Naive B cell (primary cell): ENCODE results near the gene NR1H2. TPM values are rescaled to one million over a fixed set of nuclear protein-coding genes. Genes with fewer than 3 reads are reported as not detected.
"Not testable (repeated sequence)": the region's sequence is repeated elsewhere in the genome, so short reads cannot be mapped to it uniquely, and the experiment has no call there.

Source experiments
- ATAC-seq, 2 donors: fragments of 150-1000 bp; cut with Tn5 transposase; 2 replicates each; pipeline ENCODE4 v1.10.0; 2021; ENCODE audit warnings: low read depth in 2 of 2, mild to moderate bottlenecking in 2 of 2, moderate library complexity in 2 of 2
- DNase-seq: peaks from one replicate; pipeline ENCODE4 v3.0.0; 2022
- H3K27ac Mint-ChIP-seq, 6 donors: one replicate each; pipeline ENCODE4 v1.8.0; 2020 to 2022; ENCODE audit warnings: mild to moderate bottlenecking in 6 of 6, mixed read lengths in 6 of 6, moderate library complexity in 5 of 6, inconsistent platforms in 2 of 6
- H3K27me3 Mint-ChIP-seq, 3 donors: one replicate each; pipeline ENCODE4 v1.8.0; 2021 to 2022; ENCODE audit warnings: mixed read lengths in 3 of 3, mild to moderate bottlenecking in 1 of 3
- H3K36me3 Mint-ChIP-seq, 2 donors: one replicate each; pipeline ENCODE4 v1.8.0; 2020 to 2022; ENCODE audit warnings: mixed read lengths in 2 of 2, inconsistent platforms in 1 of 2, mild to moderate bottlenecking in 1 of 2
- H3K4me1 Mint-ChIP-seq, 3 donors: one replicate each; pipeline ENCODE4 v1.8.0; 2020 to 2022; ENCODE audit warnings: mixed read lengths in 3 of 3, inconsistent platforms in 1 of 3, mild to moderate bottlenecking in 1 of 3, moderate library complexity in 1 of 3
- H3K4me3 Mint-ChIP-seq, 8 donors: one replicate each; pipeline ENCODE4 v1.8.0; 2020 to 2022; ENCODE audit warnings: mild to moderate bottlenecking in 8 of 8, mixed read lengths in 8 of 8, moderate library complexity in 8 of 8, inconsistent platforms in 2 of 8
- H3K9me3 Mint-ChIP-seq, 7 donors: one replicate each; pipeline ENCODE4 v1.8.0; 2020 to 2022; ENCODE audit warnings: mixed read lengths in 7 of 7, mild to moderate bottlenecking in 5 of 7, inconsistent platforms in 2 of 7, moderate library complexity in 1 of 7
- polyA plus RNA-seq, 6 donors: library from polyadenylated mRNA; unstranded; fragments of 300-500 nt; fragmentation: Illumina TruSeq; gene quantifications; one replicate each; pipeline ENCODE4 v1.2.3, GENCODE V29; 2021; ENCODE audit warnings: low read depth in 6 of 6

NR1H2 gene
- polyA plus RNA-seq, 6 donors from 2014 or later, result 70.9 to 115 (median 76.1) TPM

DNA sequence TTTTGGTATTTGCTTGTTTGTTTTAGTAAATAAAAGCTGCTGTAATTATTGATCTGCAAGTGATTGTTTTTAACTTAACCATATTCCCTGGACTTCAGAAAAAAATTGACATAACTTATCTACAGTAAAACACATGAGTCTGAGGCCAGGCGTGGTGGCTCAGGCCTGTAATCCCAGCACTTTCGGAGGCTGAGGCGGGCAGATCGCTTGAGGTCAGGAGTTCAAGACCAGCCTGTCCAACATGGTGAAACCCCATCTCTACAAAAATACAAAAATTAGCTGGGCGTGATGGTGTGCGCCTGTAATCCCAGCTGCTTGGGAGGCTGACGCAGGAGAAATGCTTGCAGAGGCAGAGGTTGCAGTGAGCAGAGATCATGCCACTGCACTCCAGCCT is 22.8 kb upstream of the NR1H2 start:
- not testable (repeated sequence) for DNase-seq, H3K9me3 Mint-ChIP-seq, H3K27ac Mint-ChIP-seq

DNA sequence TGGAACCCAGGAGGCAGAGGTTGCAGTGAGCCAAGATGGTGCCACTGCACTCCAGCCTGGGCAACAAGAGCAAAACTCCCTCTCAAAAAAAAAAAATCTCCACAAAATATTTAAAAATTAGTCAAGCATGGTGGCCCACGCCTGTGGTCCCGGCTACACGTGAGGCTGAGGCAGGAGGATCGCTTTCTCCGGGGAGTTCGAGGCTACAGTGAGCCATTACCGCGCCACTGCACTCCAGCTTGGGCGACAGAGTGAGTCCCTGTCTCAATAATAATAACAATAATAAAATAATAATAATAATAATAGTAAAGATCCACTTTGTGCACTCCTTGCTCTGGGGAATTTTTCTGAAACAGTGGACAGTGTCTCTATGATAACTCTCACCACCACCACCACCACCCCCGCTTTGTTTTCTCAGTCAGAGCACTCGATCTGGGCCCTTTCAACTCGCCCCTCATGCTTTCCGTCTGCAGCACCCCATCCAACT is 19.5 kb upstream of the NR1H2 start:
- H3K27me3 Mint-ChIP-seq, result no peaks in the 10 kb centered on the region
- H3K9me3 Mint-ChIP-seq, result peaks cover 0 to 2% (median 0%) of the 10 kb centered on the region in 7 donors
- DNase-seq (no peak), ATAC-seq (no peak)
- peaks cover 0 to 5% of the 10 kb centered on the region in 2 donors for H3K36me3 Mint-ChIP-seq
- peaks cover 35 to 52% (median 43%) of the 10 kb centered on the region in 3 donors for H3K4me1 Mint-ChIP-seq
- peak overlapping the region; percentile 96 to 100 (median 99) for H3K27ac Mint-ChIP-seq
- H3K4me3 Mint-ChIP-seq, result peak overlapping the region; percentile 90 to 97 (median 94)

More for the DNA sequence above, 22.8 kb upstream of the NR1H2 start:
- H3K36me3 Mint-ChIP-seq, H3K4me3 Mint-ChIP-seq, H3K27me3 Mint-ChIP-seq, ATAC-seq: not testable (repeated sequence)
- H3K4me1 Mint-ChIP-seq, result peaks cover 30 to 54% (median 33%) of the 10 kb centered on the region in 3 donors

DNA sequence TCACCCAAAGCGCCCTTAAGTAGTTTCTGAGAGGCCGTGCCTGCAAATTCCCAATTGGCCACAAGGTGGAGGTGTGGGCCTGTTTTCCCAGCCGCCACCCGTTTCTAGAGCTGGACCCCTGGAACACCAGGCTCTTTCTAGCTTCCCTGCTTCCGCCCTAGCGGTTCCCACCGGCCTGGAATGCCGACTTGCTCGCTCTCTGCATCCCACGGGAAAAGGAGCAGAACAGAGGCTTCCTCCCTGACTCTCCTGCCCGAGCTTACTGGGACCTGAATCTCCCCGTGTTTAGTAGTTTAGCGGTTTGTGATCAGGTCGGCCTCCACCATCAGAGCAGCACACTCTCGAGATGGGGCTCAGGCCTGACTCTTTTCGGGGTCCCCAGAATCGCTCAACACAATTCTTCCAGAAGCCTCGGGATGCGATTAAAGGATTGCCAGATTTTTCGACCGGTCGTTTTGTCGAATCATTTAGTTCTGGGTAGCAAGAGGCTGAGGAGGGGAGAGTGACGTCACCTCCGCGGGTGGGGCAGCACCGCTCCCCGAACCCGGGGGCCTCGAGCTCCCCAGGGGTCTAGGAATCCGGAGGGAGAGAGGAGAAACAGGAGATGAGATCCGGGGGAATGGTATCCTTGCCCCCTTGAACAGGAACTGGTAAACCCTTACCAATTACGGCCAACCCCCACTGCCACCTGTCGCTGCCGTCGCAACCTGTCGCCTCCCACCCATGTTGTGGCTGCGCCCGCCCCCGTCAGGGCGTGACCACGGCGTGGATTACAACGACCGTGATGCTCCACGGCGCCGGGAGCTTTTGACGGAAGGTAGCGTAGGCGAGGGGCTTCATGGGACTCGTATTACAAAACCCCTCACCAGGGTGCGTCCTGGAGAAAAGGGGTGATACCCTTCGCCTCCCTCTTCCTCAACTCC is 18.8 kb upstream of the NR1H2 start:
- Mint-ChIP-seq H3K4me1 (peaks cover 38 to 52% (median 44%) of the 10 kb centered on the region in 3 donors), H3K9me3 (peaks cover 0 to 2% (median 0%) of the 10 kb centered on the region in 7 donors), H3K27ac (peak overlapping the region; percentile 96 to 100 (median 99)), H3K27me3 (no peaks in the 10 kb centered on the region), H3K4me3 (peak overlapping the region; percentile 90 to 97 (median 94)), H3K36me3 (peaks cover 0 to 5% of the 10 kb centered on the region in 2 donors)
- DNase-seq (peak; percentile 87), ATAC-seq (peak; percentile 83 to 85)

DNA sequence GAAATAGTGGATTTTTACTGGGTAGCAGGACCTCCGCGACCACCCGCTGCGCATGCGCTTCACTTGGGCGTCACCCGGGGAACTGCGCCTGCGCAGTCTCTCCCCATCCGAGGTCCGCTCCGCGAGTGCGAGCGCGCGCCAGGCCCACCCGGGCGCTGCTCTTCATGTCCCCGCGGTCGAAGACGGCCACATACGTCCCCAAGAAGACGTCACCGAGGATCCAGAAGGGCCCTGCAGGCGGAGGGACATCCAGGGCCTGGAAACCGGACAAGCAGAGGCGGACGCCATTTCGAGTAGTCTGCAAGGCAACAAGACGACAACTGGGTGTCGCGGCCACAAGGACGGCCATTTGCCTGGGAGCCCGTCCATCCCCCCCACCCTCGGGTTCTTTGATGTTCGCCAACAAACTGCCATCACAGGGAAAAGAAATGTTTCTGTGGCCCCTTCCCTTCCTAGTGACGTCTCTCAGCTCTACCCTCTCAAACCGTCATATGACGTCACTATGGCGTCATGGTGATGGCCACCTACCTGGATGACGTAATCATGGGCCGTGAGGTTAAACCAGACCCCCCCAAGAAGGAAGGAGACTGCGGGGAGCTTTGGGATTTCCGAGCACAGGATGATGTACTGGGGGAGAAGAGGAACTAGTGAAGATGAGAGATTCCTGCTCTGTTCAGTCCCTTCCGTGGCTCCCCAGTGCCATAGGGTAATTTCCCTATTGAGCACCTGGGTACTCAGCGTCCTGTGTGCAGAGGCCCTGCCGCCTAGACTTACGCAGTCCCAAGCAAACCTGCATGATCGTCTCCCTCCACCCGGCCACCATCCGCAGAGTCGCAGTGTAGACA is 17.6 kb upstream of the NR1H2 start:
- Mint-ChIP-seq H3K27ac (peak overlapping the region; percentile 96 to 100 (median 99)), H3K9me3 (peaks cover 0 to 2% (median 0%) of the 10 kb centered on the region in 7 donors), H3K36me3 (peaks cover 0 to 5% of the 10 kb centered on the region in 2 donors), H3K4me3 (peak overlapping the region; percentile 90 to 97 (median 94)), H3K4me1 (peaks cover 38 to 58% (median 50%) of the 10 kb centered on the region in 3 donors), H3K27me3 (no peaks in the 10 kb centered on the region)
- ATAC-seq, result peak; percentile 24 to 34
- DNase-seq, result peak; percentile 76

DNA sequence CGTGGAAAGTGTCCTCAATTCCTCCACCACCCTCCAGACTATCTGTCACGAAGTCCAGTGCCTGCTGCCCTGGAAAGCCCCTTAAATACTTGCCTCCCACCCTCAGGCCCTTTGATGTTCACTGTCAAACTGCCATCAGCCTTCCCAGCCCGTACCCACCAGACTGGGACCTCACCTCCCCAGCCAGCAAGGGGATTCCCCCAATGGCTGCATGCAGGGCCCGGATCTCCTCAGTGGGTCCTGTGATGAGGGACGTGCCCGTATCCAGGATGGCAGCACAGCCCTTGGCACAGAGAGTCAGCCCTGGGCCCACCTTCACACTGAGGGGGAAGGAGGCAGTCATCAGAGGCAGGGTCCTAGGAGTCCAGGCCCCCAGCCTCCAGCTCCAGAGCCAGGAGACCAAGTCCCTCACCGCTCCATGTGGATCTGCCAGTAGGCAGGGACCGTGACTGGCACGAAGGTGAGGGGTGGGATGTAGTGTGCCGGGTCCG is 16.9 kb upstream of the NR1H2 start:
- peak overlapping the region; percentile 94 to 100 (median 99) for H3K27ac Mint-ChIP-seq
- H3K27me3 Mint-ChIP-seq, result no peaks in the 10 kb centered on the region
- peak overlapping the region; percentile 90 to 97 (median 94) for H3K4me3 Mint-ChIP-seq
- peaks cover 40 to 65% (median 52%) of the 10 kb centered on the region in 3 donors for H3K4me1 Mint-ChIP-seq
- H3K36me3 Mint-ChIP-seq, result peaks cover 0 to 5% of the 10 kb centered on the region in 2 donors
- H3K9me3 Mint-ChIP-seq, result peaks cover 0 to 2% (median 0%) of the 10 kb centered on the region in 7 donors
- no peak for ATAC-seq
- no peak for DNase-seq

DNA sequence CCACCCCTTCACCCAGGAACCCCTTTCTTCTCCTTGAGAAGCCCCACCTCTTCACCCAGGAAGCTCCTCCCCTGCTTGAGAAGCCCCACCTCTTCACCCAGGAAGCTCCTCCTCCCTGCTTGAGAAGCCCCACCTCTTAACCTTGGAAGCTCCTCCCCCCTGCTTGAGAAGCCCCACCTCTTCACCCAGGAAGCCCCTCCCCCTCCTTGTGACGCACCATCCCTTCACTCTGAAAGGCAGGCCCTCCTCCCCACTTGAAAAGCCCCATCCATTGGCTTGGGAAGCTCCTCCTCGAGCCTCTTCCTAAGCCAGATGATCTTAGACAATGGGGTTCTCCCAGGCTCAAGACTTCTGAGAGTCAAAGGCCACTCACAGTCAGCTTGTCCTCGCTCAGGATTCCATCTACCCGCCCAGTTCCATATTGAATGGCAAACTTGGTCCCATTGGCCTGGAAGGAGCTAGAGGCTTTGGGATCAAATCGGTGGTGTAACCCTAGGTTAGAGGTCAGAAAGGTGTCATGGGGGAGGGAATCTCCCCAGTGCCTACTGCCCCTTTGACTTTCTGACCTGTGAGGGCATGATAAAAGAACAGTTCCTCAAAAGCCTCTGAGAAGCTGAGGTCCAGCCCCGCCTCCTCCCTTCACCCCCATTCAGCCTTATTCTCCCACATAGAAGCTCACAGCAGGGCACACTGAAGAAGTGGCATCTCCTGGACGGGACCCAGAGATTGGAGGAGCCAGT is 14.8 kb upstream of the NR1H2 start:
- DNase-seq (no peak), ATAC-seq (no peak)
- H3K36me3 Mint-ChIP-seq, result peaks cover 0 to 5% of the 10 kb centered on the region in 2 donors
- H3K9me3 Mint-ChIP-seq, result peaks cover 0 to 2% (median 0%) of the 10 kb centered on the region in 7 donors
- peaks cover 53 to 79% (median 61%) of the 10 kb centered on the region in 3 donors for H3K4me1 Mint-ChIP-seq
- peak overlapping the region in 4 of 6 donors; percentile 39 to 91 (median 59) for H3K27ac Mint-ChIP-seq
- H3K4me3 Mint-ChIP-seq, result peak overlapping the region in 3 of 8 donors; percentile 31 to 47 (median 40)
- no peaks in the 10 kb centered on the region for H3K27me3 Mint-ChIP-seq

DNA sequence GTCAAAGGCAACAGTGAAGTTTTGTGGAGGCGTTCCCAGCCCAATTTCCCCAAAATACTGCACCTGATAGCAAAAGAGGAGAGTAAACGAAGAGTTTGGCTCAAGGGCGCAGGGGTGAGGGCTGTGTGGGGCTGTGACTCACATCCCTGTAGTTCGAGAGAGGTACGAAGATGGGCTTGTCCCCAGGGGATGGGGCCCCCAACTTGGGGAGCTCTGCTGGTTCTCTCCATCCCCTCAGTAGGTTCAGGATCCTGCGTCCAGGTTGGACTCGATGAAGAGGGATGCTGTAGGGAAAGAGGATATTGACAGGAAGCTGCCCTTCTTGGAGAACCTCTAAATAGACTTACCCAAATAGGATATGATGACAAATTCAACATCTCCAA is 14.2 kb upstream of the NR1H2 start:
- Mint-ChIP-seq H3K4me3 (peak overlapping the region in 3 of 8 donors; percentile 31 to 47 (median 40)), H3K27ac (no peak overlapping the region), H3K9me3 (peaks cover 0 to 2% (median 0%) of the 10 kb centered on the region in 7 donors), H3K36me3 (peaks cover 0 to 5% of the 10 kb centered on the region in 2 donors), H3K27me3 (no peaks in the 10 kb centered on the region), H3K4me1 (peaks cover 49 to 77% (median 58%) of the 10 kb centered on the region in 3 donors)
- DNase-seq, result no peak
- ATAC-seq, result no peak

DNA sequence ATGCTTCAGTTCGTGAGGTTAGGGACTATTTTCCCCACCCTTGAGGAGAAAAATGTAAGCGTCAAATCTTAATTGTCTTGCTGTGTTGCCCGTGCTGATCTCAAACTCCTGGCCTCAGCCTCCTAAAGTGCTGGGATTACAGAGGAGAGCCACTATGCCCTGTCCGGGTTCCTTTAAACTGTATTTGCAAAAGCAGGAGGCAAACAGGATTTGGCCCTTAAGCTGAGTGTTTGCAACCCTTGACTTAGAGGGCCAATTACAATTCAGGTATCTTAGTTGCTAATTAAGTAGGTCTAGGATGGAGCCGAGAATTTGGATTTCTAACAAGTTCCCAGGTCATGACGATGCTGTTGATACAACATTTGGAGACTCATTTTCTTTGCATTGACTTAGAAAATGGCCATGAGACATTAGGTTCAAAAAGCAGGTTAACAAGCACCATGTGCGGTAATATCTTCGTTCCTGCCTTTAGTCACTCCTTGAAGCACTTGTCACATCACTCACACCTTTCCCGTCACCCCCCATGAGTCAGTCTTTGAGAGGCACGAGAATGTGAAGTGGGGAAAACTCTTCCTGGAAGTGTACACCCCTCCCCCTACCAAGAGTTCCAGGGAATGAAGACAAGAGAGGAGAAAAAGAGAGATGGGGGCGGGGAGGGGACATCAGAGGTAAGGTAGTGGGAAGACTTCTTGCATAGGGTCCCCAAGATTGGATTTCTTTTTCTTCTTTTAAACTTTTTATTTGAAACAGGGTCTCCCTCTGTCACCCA is 13.4 kb upstream of the NR1H2 start:
- peaks cover 0 to 2% (median 0%) of the 10 kb centered on the region in 7 donors for H3K9me3 Mint-ChIP-seq
- DNase-seq, result no peak
- H3K4me1 Mint-ChIP-seq, result peaks cover 50 to 80% (median 54%) of the 10 kb centered on the region in 3 donors
- H3K36me3 Mint-ChIP-seq, result peaks cover 0 to 5% of the 10 kb centered on the region in 2 donors
- peak overlapping the region in 5 of 8 donors; percentile 23 to 87 (median 41) for H3K4me3 Mint-ChIP-seq
- H3K27me3 Mint-ChIP-seq, result no peaks in the 10 kb centered on the region
- ATAC-seq, result no peak
- peak overlapping the region in 1 of 6 donors; percentile 86 for H3K27ac Mint-ChIP-seq

DNA sequence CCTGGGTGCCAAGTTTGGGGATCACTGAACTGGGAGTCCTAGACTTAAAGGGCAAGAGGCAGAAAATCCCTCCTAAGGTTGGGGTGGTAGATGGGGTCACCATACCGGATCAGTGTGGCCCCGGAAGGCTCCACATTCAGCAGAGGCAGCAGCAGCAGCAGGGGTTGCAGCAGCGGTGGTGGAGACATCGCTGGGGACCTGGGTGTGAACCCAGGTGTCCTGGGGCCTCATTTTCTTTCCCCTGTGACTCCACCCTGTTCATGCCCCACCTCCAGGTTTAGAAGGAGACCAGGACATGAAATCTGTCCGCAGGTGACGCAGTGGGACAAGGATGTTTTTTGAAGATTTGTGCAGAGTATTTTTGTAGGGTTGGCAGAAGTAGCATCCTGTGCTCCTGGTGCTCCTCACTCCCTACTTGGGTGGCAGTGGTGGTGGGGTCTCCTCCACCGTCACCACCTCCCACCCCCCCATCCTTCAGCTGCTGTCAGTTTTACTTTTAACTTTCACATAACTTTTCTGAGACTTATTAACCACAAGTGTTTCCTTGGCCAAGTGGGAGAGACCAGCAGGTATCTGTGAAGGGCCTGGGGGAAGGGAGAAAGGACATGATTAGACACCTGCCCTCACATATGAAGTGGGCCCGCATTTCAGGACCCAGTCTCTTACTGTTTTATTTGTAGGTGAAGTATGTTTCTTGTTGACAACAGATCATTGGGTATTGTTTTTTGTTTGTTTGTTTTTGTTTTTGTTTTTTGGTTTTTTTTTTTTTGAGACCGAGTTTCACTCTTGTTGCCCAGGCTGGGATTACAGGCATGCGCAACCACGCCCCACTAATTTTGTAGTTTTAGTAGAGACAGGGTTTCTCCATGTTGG is 10.6 kb upstream of the NR1H2 start, which contains the start of gene NAPSA:
Gene NAPSA, minus strand, starts transcription at position 206 of the 873 bp plus-strand sequence. Its CDS starts 18 bp downstream, at position 188.
- H3K4me1 Mint-ChIP-seq, result peaks cover 44 to 70% (median 45%) of the 10 kb centered on the region in 3 donors
- H3K36me3 Mint-ChIP-seq, result peaks cover 0 to 5% of the 10 kb centered on the region in 2 donors
- peaks cover 0 to 2% (median 0%) of the 10 kb centered on the region in 7 donors for H3K9me3 Mint-ChIP-seq
- no peaks in the 10 kb centered on the region for H3K27me3 Mint-ChIP-seq
- peak within 1 kb of the TSS; percentile 61 to 92 (median 76) for H3K27ac Mint-ChIP-seq
- DNase-seq (no peak), ATAC-seq (no peak)
- peak within 1 kb of the TSS; percentile 18 to 69 (median 41) for H3K4me3 Mint-ChIP-seq

DNA sequence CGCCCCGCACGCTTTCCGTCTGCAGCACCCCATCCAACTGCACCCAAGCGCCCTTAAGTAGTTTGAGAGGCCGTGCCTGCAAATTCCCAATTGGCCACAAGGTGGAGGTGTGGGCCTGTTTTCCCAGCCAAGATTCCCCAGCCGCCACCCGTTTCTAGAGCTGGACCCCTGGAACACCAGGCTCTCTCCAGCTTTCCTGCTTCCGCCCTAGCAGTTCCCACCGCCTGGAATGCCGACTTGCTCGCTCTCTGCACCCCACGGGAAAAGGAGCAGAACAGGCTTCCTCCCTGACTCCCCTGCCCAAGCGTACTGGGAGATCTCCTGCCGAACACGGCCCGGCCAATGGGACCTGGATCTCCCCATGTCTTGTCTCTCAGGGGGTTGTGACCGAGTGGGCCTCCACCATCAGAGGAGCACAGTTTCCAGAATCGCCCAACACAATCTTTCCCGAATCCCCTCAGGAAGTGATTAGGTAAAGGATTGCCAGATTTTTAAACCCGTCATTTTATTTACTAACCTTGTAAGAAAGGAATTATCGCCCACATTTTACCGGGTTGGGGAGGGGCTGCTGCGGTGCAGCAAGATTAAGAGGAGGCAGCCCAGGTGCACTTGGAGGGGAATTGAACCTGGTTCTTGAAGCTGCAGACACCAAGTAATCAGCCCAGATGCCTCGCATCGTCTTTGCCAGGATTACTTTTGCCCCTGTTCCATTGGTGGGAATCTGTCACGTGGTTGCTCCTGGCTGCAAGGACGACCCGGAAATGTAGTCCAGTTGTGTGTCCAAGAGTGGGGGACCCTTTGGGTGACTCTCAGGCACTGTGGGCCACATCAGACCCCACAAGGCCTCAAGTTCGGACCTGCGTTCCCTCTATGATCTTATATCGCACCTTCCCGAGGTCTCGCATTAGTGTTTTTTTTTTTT is 7.3 kb upstream of the NR1H2 start:
- peak overlapping the region; percentile 89 to 98 (median 95) for H3K4me3 Mint-ChIP-seq
- no peaks in the 10 kb centered on the region for H3K27me3 Mint-ChIP-seq
- peaks cover 29 to 48% (median 36%) of the 10 kb centered on the region in 3 donors for H3K4me1 Mint-ChIP-seq
- H3K9me3 Mint-ChIP-seq, result no peaks in the 10 kb centered on the region
- H3K36me3 Mint-ChIP-seq, result no peaks in the 10 kb centered on the region
- peak overlapping the region; percentile 87 to 97 (median 94) for H3K27ac Mint-ChIP-seq
- ATAC-seq (peak; percentile 71 to 75), DNase-seq (peak; percentile 76)
